Suppressor macrophage (primary cell): Measurements from ENCODE around the gene NGB.

Experiments
- DNase-seq, 4 experiments: peaks; one replicate each; pipeline ENCODE4 v3.0.0-alpha.2; 2020 to 2022

Gene NGB

DNA sequence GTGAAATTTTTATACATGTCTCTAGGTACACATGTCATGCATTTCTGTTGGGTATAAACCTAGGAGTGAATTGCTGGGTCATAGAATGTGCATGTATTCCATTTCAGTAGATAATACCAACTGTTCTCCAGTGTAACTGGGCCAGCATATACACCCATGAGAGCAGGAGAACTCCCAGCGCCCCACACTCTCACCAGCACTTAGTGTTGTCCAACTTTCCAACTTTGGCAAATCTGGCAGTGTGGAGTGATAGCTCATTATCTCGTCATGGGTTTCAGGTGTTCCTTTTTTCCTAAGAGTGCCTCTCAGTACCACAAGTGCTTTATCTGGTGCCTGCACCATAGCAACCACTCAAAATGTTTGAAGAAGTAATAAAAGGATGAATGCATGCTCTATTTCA lies 40.1 kb downstream of the NGB start:
- DNase-seq: no peak

DNA sequence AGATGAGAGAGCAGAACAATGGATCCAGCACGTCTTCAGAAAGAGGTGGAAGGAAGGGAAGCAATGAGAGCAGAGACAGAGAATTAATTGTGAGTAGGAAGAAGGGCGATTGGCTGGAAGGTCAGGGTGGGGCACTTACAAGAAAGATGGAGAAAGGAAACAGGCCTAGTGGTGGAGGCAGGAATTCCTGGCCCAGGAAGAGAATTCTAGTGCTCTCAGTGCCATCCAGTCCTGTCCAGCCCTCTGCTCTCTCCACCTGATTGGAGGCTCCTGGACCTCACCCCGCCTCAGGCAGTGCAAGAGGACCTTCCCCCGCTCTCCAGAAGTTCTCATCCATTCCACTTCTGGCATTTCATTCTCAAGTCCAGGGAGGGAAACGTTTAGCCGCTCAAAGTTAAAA lies 43.0 kb downstream of the NGB start:
- no peak for DNase-seq

- DNase-seq: no peak
These were observed 45.0 kb downstream of the NGB start for GRCh38 chr14:77225892-77226557.

GRCh38 chr14:77225254-77225653 lies 45.8 kb downstream of the NGB start:
- DNase-seq: no peak

GRCh38 chr14:77224212-77224611 lies 46.8 kb downstream of the NGB start:
- peak; percentile 13 to 45 (median 39) for DNase-seq

DNA sequence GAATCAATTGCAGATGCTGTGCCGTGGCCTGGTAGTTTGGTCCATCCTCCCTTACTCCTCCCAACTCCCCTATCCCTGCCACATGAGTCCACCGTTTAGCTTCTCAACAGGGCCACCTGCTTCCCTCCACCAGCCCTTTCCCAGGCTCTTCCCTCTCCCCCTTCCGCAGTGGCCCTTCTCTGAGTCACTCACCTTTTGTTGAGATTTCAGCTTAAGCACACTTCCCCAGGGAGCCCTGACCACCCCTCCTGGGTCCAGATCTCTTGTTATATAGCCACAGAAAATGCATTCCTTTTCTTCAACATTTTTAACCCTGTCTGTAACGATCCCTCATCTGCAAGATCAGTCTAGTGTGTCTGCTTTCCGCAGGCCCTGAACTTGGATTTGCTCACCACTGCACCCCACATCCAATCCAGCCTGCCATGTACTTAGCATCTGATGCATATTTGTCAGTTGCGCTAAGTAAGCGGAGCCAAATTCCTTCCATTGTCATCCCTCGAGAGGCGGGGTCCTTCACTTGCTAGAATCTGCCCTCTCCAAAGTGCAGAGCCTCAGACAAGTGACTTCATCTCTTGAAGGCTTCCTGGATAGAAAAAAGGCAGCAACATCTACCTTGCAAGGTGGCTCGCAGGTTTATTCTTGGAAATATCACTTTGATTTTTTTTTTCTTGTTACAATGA lies 48.3 kb downstream of the NGB start:
- DNase-seq: no peak

GRCh38 chr14:77221241-77221871 lies 49.6 kb downstream of the NGB start:
- no peak for DNase-seq

GRCh38 chr14:77220246-77221017 lies 50.6 kb downstream of the NGB start:
- no peak for DNase-seq

DNA sequence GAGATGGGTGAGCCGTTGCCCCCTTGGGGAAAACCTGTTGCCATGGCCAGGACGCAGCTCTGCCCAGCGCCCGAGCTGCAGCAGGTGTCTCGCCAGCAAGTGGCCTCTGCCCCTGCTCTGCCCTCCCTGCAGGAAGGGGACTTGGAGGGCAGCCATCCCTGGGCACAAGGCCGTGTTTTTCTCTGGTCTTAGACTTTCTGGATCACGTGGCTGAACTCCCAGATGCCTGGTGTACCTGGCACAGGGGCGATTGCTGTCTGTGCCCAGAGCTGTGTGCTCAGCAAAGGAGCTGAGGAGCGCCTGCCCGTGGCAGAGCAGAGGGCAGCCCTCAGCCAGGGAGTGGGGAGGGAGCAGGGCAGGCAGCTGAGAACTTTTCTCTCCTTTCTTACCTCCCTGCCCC lies 51.4 kb downstream of the NGB start:
- no peak for DNase-seq

- no peak for DNase-seq
These were observed 53.5 kb downstream of the NGB start for GRCh38 chr14:77217551-77217950.
